Panc1 (cell line): Measurements from ENCODE around the gene FCN3.

Source experiments
- SIN3A ChIP-seq: IDR thresholded peaks from 2 replicates; pipeline ENCODE4 v1.6.1; 2012; ENCODE audit warnings: low read depth, mild to moderate bottlenecking, low read length, moderate library complexity, borderline replicate concordance; ENCODE audit not compliant: insufficient read depth
- TCF7L2 ChIP-seq: IDR thresholded peaks from 2 replicates; pipeline ENCODE4 v1.6.1; 2011; ENCODE audit warnings: mild to moderate bottlenecking, low read depth, low read length, inconsistent platforms
- TF ChIP-seq, protein P1 (sequence below): fragments of 450-650 bp; IDR thresholded peaks from 2 replicates; pipeline ENCODE4 v1.5.1; 2017; ENCODE audit warnings: mild to moderate bottlenecking

- TF ChIP-seq, protein P1, sequence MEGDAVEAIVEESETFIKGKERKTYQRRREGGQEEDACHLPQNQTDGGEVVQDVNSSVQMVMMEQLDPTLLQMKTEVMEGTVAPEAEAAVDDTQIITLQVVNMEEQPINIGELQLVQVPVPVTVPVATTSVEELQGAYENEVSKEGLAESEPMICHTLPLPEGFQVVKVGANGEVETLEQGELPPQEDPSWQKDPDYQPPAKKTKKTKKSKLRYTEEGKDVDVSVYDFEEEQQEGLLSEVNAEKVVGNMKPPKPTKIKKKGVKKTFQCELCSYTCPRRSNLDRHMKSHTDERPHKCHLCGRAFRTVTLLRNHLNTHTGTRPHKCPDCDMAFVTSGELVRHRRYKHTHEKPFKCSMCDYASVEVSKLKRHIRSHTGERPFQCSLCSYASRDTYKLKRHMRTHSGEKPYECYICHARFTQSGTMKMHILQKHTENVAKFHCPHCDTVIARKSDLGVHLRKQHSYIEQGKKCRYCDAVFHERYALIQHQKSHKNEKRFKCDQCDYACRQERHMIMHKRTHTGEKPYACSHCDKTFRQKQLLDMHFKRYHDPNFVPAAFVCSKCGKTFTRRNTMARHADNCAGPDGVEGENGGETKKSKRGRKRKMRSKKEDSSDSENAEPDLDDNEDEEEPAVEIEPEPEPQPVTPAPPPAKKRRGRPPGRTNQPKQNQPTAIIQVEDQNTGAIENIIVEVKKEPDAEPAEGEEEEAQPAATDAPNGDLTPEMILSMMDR, result peak; percentile 83
- TF ChIP-seq SIN3A (no peak), TCF7L2 (no peak)
Observed at GRCh38 chr1:27416387-27417111, 41.9 kb upstream of the FCN3 start.
